ENCODE data around the gene FAM117A. TPM values are rescaled to one million over a fixed set of nuclear protein-coding genes. Genes with fewer than 3 reads are reported as not detected.
A peak's percentile ranks its signal among the peaks of the same experiment; 100 is the strongest.

FAM117A gene
- total and polyA plus RNA-seq, 2 of the 8 experiments (the other 6 are each of a cell fraction or from before 2014, with no cell fraction given), result 28.4 to 45.7 TPM

- peak within 1 kb of the TSS; percentile 25 for H2BK120ac ChIP-seq (replicated peaks; ENCODE audit: low read depth, low read length)
- peaks cover 3% of the 10 kb centered on the region for H3K79me1 ChIP-seq (ENCODE audit: low read depth, low read length)
- H2BK12ac ChIP-seq (ENCODE audit: low read depth, low read length), result no peak within 1 kb of the TSS; the same call in 1 of the 2 replicates
- H2BK15ac ChIP-seq (ENCODE audit: low read length), result no peak within 1 kb of the TSS
- FAIRE-seq (peak; percentile 68), DNase-seq (ENCODE audit: low read depth in 1 of 2, low spot score in 2 of 2) (peak; percentile 97)
- H3K4ac ChIP-seq (replicated peaks; ENCODE audit: insufficient read length, low read depth, low read length), result no peak within 1 kb of the TSS
- H3K79me2 ChIP-seq (ENCODE audit: control insufficient read depth in 1 of 2, insufficient read depth in 2 of 2, low read length in 2 of 2), result peaks cover 13 to 42% of the 10 kb centered on the region in 2 experiments
- peak within 1 kb of the TSS; percentile 99; the same call in 1 of the 2 replicates for H4K8ac ChIP-seq (ENCODE audit: extremely low read depth, insufficient read depth, low read length)
- H3K27ac ChIP-seq (ENCODE audit: low read depth, low read length), result peak within 1 kb of the TSS; percentile 99
- no peaks in the 10 kb centered on the region for H3K9me3 ChIP-seq (ENCODE audit: insufficient read depth in 2 of 2, low read depth in 1 of 2, low read length in 1 of 2)
- ChIA-PET POLR2A (ENCODE audit: partially characterized antibody) (interaction anchor here (0.6 to 4.6 kb wide), 32 partner anchors 9 to 837 kb away, joined by 3 to 37 read pairs (median 4); partner anchors contain the start of genes FAM117A, SLC35B1 and TAC4), CTCF (ENCODE audit: partially characterized antibody) (interaction anchor here (0.9 to 1.6 kb wide), 4 partner anchors 58 to 218 kb away, joined by 3 read pairs; no protein-coding TSS in a partner anchor)
- H2AFZ ChIP-seq (ENCODE audit: low read length), result peak within 1 kb of the TSS; percentile 62
- peak within 1 kb of the TSS; percentile 61 for H2AK5ac ChIP-seq (ENCODE audit: low read depth, low read length)
- H3K4me2 ChIP-seq (ENCODE audit: insufficient read depth in 1 of 2, low read depth in 2 of 2, low read length in 2 of 2), result peak within 1 kb of the TSS; percentile 84 to 99
- H3K23ac ChIP-seq (ENCODE audit: insufficient read length), result no peak within 1 kb of the TSS
- H3K56ac ChIP-seq (replicated peaks; ENCODE audit: insufficient read length, low read depth, low read length), result peak within 1 kb of the TSS; percentile 77
- peaks cover 5% of the 10 kb centered on the region; the same call in 1 of the 2 replicates for H3K23me2 ChIP-seq (ENCODE audit: low read depth, low read length)
- peak within 1 kb of the TSS; percentile 86 for H4K91ac ChIP-seq (replicated peaks; ENCODE audit: insufficient read length, low read length)
- H4K20me1 ChIP-seq (replicated peaks in 1 of 2; ENCODE audit: control insufficient read depth in 1 of 2, insufficient read depth in 2 of 2, low read length in 2 of 2), result peaks cover 2 to 9% of the 10 kb centered on the region in 2 experiments
- H3K27me3 ChIP-seq (replicated peaks in 1 of 4; ENCODE audit: control insufficient read depth in 3 of 4, extremely low read depth in 1 of 4, insufficient read depth in 3 of 4, low read length in 3 of 4), result peaks cover 0 to 3% (median 0%) of the 10 kb centered on the region in 4 experiments; a peak in 2 of 7 replicates
- H3K36me3 ChIP-seq (ENCODE audit: control insufficient read depth in 2 of 4, insufficient read depth in 4 of 4, low read length in 3 of 4), result peaks cover 5 to 23% (median 13%) of the 10 kb centered on the region in 4 experiments; a peak in 7 of 8 replicates
- H3K9ac ChIP-seq (replicated peaks in 1 of 4; ENCODE audit: extremely low read depth in 1 of 4, low read depth in 3 of 4, low read length in 3 of 4), result peak within 1 kb of the TSS; percentile 97 to 100 (median 100)
- H3K4me3 ChIP-seq (ENCODE audit: extremely low read depth in 1 of 4, insufficient read depth in 2 of 4, low read depth in 3 of 4, low read length in 4 of 4), result peak within 1 kb of the TSS; percentile 96 to 100 (median 99)
- H2BK5ac ChIP-seq (ENCODE audit: low read depth, low read length), result peak within 1 kb of the TSS; percentile 99
- no peak within 1 kb of the TSS for H2BK20ac ChIP-seq (ENCODE audit: low read length)
- peak within 1 kb of the TSS; percentile 88 for H3K18ac ChIP-seq (ENCODE audit: extremely low read depth, low read length)
- WGBS, 2 experiments (ENCODE audit: extremely low coverage in 1 of 2, insufficient coverage in 1 of 2, insufficient read length in 1 of 2, insufficient replicate concordance in 2 of 2, low coverage in 1 of 2, low lambda C conversion rate in 2 of 2, missing lambda C conversion rate in 1 of 2), result 3% methylated on average over 35 of the region's 59 CpGs; no CpG with 5 or more reads in 1 of the 2 experiments
- peak within 1 kb of the TSS; percentile 79 for H4K5ac ChIP-seq (ENCODE audit: insufficient read length, low read depth, low read length)
- H3K4me1 ChIP-seq (replicated peaks in 1 of 4; ENCODE audit: control insufficient read depth in 3 of 4, insufficient read depth in 4 of 4, low read length in 3 of 4), result peaks cover 0 to 10% (median 1%) of the 10 kb centered on the region in 4 experiments; a peak in 3 of 7 replicates
- peak within 1 kb of the TSS; percentile 74 for H3K14ac ChIP-seq (ENCODE audit: insufficient read length)
- TF ChIP-seq GTF2F1 (IDR thresholded peaks at IDR 0.05; ENCODE audit: borderline replicate concordance, low read depth, low read length), result no peak
- TF ChIP-seq JUND (IDR thresholded peaks at IDR 0.05; ENCODE audit: low read length), result no peak
- TF ChIP-seq CHD2 (IDR thresholded peaks at IDR 0.05; ENCODE audit: low read length), result peak; percentile 96
- TF ChIP-seq CHD1 (IDR thresholded peaks at IDR 0.05; ENCODE audit: low read depth, low read length), result no peak
- TF ChIP-seq RFX5 (IDR thresholded peaks at IDR 0.05; ENCODE audit: borderline replicate concordance, low read depth, low read length), result no peak
- TF ChIP-seq SRF (IDR thresholded peaks at IDR 0.05; ENCODE audit: low read depth, low read length), result no peak
- no peak for TF ChIP-seq EP300 (IDR thresholded peaks at IDR 0.05; ENCODE audit: borderline replicate concordance in 1 of 2, low read depth in 2 of 2, low read length in 2 of 2)
- TF ChIP-seq RNF2 (IDR thresholded peaks at IDR 0.05; ENCODE audit: borderline replicate concordance, low read depth, low read length, missing control alignments, poor library complexity, severe bottlenecking), result no peak
- peak; percentile 100 for TF ChIP-seq EGR1 (IDR thresholded peaks at IDR 0.05; ENCODE audit: borderline replicate concordance, low read depth, low read length)
- TF ChIP-seq KDM1A (IDR thresholded peaks at IDR 0.05; ENCODE audit: borderline replicate concordance, low read length), result no peak
- peak; percentile 64 for TF ChIP-seq NRF1 (IDR thresholded peaks at IDR 0.05; ENCODE audit: low read depth, low read length)
Measured at GRCh38 chr17:49788478-49789242, 24.7 kb upstream of the FAM117A start, which contains the start of gene KAT7. TSS of gene KAT7 (plus strand) at chr17:49788681. CDS start at chr17:49788835, 154 bp downstream.

Data from H1 (cell line).